Activated CD8-positive, alpha-beta memory T cell treated with anti-CD3 and anti-CD28 coated beads for 4 hours (primary cell): ENCODE data around the gene GSG1L2.
"Not testable (repeated sequence)": the region's sequence is repeated elsewhere in the genome, so short reads cannot be mapped to it uniquely, and the experiment has no call there.

Experiments
- DNase-seq, 2 donors: peaks; one replicate each; pipeline ENCODE4 v3.0.0-alpha.2; 2020; ENCODE audit warnings: low read depth in 2 of 2

Gene GSG1L2

DNA sequence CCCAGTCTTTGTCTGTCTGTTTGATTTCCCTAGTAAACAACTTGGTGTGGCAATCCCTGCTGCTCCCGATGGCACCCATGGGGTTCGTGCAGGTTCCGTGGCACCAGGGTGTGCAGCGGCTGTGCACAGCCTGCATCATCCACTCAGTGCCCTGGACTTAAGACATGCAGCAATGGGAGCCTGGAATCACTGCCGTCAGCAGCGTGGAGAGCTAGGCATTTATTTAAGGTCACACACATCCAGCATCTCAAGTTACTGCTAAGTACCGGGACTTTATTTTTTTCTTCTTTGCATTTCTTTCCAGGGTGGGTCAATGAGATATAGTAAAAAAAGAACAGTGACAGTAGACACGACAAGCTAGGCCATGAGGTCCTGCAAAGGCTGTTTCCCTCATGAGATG is 33.3 kb downstream of the GSG1L2 start:
- DNase-seq: no peak

DNA sequence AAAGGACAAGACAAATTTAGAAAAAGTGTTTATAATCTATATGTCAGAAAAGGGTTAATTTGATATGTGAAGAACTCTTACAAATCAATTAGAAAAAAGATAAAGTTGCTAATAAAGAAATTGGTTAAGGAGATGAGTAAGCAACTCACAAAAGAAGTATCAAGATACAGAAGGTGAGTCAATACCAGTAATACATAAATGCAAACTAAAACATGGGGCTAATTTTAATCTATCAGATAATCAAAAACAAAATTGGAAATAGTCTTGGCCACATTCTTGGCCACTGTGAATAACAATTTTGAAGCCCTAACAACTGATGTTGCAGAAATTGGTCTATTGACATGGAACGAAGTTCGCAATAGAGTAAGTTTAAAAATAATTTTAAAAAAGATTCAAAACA is 37.3 kb downstream of the GSG1L2 start:
- no peak for DNase-seq

DNA sequence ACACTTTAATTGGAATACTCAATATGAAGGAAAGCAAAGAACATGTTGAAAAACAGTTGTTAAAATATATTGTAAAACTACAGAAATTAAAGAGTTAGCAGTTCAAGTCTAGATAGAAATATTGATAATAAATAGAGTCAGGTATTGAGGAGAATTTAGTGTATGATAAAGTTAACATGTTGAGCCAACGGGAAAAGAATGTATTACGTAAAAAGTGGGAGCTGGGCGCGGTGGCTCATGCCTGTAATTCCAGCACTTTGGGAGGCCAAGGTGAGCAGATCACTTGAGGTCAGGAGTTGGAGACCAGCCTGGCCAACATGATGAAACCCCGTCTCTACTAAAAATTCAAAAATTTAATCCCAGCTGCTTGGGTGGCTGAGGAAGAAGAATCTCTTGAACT is 38.4 kb downstream of the GSG1L2 start:
- not testable (repeated sequence) for DNase-seq

DNA sequence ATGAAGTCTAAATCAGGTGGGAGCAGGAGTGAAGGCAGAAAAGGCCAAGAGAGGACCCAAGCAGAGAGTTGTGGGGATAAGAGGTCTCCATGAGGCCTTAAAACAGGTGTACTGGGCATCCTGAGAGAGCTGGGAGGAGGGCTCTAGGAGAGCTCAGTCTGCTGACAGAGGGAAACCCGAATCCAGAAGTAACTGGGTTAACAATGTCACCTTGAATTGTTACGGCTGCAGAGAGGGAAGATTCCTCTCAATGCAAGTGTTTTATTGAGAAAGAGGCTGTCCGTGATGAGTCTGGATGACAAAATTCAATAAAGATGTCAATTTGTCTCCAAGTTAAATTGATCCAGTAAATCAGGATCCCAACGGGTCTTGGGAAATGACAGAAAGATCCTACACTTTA is 38.8 kb downstream of the GSG1L2 start:
- DNase-seq: no peak

DNA sequence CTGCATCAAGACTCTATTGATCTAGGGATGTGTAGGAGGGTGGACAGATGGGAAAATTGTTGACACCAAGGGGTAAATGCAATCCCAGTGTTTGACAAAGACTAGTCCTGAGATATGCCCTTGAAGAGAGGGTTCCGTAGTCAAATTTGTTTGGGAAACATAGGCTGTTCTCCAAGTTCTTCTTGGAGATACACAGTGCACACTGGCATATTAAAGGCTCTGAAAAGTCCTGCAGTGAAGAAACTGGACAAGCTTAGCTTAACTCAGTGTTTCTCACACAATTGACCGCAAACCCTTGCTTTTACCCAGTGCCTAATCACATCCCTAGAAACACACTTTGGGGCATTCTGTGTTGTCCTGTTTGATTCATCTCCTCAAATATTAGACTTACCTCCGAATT is 41.3 kb downstream of the GSG1L2 start:
- no peak for DNase-seq

DNA sequence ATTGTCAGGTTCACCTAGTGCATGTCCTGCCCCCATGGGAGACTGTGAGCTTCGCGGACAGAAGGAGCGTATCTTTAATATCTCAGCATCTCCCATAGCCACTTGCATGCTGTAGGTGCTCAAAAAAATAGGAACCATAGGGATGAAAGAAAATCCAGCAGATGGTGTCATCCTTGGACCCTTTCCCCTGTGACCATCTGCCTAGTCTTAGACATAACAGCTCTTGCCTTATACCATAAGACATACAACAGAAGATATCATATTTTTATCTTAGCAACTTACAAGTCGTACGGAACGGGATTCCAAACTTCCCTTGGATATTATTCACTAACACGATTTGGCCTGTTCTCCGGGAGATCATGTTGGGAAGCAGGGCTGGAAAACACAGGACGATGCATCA is 45.0 kb downstream of the GSG1L2 start:
- no peak for DNase-seq

DNA sequence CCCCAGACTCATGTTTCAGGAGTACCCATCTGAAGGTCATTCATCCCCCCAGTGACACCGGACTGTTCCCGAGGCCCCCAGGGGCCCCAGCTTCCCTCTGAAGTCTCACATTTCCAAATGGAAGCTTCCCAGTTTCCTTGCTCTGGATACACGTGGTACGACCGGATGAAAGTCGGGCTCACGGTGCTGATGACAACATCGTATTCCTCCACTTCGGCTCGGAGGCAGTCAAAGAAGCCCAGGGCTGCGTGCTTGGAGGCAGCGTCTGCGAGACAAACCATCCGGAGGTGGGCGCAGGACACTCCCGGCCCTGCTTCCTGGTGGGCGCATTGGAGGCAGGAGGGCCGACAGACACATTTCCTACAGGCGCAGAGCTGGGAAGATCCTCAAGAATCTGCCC is 49.2 kb downstream of the GSG1L2 start:
- no peak for DNase-seq

DNA sequence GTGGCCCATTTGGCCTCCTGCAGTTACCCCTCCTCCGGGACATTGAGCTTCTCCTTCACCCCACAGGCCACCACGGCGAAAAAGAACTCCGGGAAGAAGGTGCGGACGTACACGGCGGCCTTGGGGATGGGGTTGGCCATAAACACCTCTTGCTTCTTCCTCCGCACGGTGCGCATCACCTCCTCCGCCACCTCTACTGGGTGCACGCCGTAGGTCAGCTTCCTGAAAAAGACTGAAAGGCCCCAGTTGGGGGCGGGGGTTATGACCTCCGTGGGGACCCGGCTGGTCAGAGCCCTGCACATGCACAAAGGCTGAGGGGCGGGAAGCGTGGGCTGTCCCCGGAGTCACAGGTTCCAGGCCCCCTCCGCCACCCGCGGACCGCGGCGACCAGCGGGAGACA is 50.4 kb downstream of the GSG1L2 start:
- no peak for DNase-seq

DNA sequence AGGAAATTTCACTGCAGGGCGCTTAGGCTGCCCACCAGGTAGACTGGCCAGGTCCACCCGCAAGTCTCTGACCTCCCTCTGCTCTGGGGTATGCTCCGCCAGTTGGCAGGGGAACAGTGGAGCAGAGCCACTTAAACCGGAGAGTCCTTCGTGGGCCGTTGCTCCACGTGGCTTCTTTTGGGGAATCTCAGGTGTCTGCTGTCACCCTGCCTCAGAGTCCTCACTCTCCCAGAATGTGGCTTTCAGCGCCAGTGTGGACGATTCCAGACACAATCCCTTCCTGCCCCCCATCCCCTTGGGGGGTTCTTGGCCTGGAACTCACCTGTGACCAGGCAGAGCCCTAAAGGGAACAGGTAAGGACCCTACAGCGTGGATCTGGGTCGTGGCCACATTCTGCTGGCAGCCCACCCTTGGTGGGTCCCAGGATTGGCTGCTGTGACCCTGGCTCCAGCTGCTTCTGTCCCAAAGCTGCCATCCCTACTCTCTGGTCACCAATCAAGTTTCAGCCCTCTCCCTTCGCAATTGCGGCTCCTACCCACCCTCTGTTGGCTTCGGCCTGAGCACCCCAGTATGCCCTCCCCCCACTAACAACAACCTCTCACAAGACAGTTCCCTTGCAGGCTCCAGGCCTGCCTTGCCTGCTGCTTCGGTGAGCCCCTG is 52.7 kb downstream of the GSG1L2 start:
- DNase-seq: no peak

DNA sequence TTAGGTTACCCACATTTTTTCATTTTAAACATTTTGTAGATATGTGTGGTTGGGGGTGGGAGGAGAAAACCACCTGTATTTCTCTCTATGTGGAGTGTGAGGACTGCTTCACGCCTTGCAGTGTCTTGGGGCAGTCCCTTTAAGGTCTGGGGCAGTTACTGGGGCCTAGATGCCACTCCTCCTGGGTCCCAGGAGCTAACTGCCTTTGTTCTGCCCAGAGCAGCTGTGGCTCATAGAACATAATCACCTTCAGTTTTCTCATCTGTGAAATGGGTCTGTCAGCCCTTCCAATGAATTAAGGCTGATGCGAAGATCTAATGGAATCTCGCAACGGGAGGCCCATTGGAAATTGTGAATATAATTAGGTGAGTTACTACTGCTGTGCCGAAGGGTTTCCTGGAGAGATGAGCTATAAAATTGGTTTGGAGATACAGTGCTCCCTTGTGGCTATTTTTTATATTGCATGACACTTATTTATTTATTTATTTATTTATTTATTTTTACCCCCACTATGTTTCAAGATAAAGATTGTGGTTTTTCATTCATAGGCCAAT is 53.4 kb downstream of the GSG1L2 start:
- DNase-seq: no peak

DNA sequence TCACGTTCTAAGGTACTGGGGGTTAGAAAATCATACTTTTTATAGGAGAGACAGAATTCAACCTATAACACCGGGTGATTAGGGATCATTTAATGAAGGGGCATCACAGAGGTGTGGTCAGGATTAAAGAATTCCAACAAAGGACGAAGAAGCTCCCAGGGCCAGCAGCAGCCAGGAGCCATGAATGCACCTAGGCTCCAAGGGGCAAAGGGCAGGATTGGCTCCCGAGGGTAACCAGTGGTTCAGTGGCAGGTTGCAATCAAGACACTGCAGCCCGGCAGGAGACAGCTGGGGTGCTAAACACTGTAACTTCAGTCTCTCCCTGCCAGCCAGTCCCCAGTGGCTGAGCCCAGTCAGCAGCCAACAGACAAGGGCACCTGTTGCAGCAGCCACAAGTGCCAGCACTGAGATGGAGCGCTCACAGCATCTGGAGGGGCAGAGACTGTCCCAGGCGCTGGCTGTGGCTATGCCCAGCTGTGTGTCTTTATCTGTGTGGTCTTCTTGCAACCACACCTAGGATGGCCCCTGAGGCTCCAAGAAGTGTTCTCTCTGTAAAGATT is 54.4 kb downstream of the GSG1L2 start:
- DNase-seq: no peak

DNA sequence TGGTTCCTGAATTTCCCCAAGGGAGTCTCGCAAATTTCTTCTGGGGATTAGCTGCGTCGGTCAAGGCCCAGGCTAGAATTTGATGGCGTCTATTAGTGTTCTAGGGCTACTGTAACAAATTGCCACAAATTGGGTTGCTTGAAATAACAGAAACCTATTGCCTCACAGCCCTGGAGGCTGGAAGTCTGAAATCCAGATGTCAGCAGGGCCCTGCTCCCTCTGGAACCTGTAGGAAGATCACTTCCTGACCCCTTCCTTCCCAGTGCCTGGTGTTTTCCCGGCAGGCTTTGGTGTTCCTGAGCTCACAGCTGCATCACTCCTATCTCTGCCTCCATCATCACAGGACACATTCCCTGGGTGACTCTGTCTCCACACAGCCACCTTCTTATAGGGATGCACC is 54.9 kb downstream of the GSG1L2 start:
- no peak for DNase-seq

DNA sequence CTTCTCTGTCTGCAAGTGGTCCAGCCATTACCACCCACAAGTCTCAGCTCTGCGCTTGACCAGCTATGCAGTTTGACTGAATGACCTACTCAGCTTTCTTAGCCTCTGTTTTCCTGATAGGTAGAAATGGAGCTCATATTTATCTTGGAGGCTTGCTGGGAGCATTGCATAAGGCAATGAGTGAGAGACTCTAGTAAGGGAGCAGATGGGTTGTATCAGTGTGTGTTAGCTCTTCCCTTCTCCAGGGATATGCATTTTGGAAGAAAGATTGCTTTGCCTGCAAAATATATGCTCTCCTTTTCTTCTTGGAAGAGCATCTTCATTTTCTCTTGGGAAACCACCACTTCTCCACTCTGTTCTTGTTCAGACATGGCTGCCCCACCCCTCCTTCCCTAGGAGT is 56.6 kb downstream of the GSG1L2 start:
- no peak for DNase-seq

DNA sequence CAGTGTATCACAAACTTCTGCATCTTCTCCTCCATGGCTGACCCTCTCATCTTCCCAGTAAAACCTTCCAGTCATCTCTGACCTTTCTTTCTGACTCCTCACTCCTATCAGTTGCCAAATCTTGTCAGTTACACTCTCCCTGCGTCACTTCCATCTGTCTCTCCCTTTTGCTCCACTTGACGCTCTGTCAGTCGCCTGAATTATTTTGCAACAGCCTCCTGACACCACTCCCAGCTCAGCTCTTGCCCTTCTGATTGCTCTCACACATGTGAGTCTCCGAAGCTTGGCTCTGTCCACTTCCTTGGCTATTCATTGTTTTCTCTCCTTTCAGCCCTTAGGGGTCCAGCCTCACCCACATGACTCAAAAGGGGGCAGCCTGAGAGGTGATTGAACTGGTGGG is 58.2 kb downstream of the GSG1L2 start:
- no peak for DNase-seq

DNA sequence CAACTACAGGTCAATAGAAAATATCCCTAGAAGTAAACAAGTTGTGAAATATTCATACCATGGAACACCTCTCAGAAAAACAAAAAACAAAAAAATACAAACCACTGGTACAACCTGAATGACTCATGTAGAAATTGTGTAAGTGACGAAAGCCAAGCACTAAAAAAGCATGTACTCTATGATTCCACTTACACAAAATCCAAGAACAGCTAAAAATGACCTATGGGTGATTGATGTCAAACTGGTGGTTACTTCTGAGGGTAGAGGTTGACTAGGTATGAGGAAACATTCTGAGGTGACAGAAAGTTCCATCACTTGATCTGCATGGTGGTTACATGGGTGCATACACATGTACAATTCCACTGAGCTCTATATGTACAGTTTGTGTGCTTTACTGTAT is 61.6 kb downstream of the GSG1L2 start:
- no peak for DNase-seq

DNA sequence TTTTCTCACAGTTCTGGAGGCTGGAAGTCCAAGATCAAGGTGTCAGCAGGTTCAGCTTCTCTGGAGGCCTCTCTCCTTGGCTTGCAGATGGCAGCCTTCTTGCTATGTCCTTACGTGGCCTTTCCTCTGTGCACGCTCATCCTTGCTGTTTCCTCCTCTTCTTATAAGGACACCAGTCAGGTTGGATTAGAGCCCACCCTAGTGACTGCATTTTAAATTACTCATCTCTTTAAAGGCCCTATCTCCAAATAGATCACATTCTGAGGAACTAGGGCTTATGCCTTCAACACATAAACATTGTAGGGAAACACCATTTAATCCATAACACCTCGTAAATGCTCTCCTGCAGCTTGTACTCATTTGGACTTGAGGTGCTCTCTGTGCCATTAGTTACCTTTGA is 66.8 kb downstream of the GSG1L2 start:
- no peak for DNase-seq
